ENCODE data around the gene TUBA3E.

GRCh38 chr2:130158631-130159030 lies 39.6 kb downstream of the TUBA3E start:
- TF ChIP-seq CTCF (IDR thresholded peaks at IDR 0.05) (no peak), POLR2A (IDR thresholded peaks at IDR 0.05) (no peak)

Data from lower leg skin (tissue), 3 donors.